ENCODE measurements around the gene UGT3A1.
"Not testable (repeated sequence)": the region's sequence is repeated elsewhere in the genome, so short reads cannot be mapped to it uniquely, and the experiment has no call there.

UGT3A1 gene

DNA sequence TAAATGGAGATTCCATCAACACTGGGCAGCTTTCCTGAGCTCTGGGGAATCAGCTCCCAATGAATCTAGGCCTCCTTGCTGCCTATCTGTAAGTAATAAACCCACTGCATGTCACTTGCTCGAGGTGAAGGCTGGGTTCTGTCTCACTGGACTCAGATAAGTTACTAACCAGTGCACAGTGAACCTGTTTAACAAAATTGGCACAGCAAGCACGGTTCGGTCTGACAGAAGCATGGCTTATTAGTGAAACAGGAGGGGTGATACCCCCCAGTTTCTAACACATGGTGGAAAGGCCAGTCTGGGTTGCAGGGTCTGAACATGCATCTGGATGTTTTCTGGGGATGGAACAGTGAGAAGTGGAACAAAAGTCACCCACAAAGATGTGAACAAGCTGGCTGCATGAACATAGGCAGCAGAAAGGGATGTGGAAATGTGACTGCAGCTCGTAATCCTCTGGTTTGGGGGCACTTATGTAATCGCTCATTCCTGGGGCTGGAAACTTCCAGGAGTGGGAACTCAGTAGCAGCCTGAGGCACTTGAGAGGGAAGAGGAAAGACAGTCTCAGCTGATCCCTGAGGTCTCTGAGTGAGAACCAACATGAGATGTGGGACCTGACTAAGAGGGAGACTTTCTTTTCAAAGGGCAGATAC, 37.8 kb upstream of the UGT3A1 start:
- Histone ChIP-seq H3K4me3 (no peak overlapping the region), H3K27ac (no peak overlapping the region)
- DNase-seq (ENCODE audit: low spot score): no peak
- TF ChIP-seq, protein P1, sequence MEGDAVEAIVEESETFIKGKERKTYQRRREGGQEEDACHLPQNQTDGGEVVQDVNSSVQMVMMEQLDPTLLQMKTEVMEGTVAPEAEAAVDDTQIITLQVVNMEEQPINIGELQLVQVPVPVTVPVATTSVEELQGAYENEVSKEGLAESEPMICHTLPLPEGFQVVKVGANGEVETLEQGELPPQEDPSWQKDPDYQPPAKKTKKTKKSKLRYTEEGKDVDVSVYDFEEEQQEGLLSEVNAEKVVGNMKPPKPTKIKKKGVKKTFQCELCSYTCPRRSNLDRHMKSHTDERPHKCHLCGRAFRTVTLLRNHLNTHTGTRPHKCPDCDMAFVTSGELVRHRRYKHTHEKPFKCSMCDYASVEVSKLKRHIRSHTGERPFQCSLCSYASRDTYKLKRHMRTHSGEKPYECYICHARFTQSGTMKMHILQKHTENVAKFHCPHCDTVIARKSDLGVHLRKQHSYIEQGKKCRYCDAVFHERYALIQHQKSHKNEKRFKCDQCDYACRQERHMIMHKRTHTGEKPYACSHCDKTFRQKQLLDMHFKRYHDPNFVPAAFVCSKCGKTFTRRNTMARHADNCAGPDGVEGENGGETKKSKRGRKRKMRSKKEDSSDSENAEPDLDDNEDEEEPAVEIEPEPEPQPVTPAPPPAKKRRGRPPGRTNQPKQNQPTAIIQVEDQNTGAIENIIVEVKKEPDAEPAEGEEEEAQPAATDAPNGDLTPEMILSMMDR (IDR thresholded peaks at IDR 0.05): no peak

DNA sequence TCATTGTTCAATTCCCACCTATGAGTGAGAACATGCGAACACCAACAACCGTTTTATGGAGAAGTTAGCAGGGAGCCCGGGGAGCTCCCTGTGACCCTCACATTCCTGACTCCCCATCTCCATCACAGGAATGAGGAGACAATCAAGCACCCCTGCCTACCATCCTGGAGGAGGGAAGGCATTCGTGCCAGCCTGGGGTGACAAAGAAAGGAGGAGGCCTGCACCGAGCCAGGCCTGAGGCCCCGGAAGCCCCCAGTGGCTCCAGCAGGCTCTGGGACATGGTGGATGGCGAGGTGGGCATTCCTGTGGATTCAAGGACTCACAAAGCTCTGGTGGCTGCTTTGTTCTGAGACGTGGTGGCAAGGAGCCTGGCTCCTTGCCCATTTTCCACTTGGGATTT, 36.5 kb upstream of the UGT3A1 start:
- DNase-seq (ENCODE audit: low spot score): no peak
- Histone ChIP-seq H3K4me3 (no peak overlapping the region), H3K27ac (no peak overlapping the region)
- TF ChIP-seq, protein P1 (IDR thresholded peaks at IDR 0.05): no peak

DNA sequence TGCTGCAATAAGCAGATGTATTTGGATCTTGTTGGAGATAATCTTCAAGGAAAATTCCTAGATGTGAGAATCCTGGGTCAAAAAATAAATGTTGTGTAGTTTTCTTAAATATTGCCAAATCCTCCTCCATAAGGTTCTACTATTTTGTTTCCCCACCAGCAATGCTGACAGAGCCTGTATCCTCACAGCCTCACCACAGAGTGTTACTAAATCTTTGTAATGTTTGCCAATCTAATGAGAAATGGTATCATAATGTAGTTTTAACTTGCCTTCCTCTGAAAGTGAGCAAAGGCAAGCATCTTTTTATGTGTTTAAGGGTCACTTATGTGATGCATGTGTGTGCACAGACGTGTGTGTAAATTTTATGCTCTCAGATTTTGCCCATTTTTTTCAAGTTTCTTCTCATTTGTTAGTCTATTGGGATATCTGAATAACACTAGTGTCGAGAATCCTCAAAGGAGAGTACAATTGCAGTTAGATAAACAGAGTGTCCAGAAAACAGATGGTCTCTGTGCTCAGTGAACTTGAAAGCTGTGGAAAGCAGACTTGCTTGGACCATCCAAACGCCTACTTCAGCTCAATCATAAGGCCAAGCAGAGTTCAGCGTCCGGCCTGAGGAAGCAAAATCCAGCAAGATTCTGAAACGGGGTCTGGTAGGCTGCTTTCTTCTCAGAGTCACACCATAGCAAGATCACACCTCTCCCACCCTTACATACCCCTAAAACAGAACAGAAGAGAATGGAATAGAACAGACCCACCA, 35.7 kb upstream of the UGT3A1 start:
- Histone ChIP-seq H3K27ac (no peak overlapping the region), H3K4me3 (no peak overlapping the region)
- TF ChIP-seq, protein P1 (IDR thresholded peaks at IDR 0.05): no peak
- no peak for DNase-seq (ENCODE audit: low spot score)

DNA sequence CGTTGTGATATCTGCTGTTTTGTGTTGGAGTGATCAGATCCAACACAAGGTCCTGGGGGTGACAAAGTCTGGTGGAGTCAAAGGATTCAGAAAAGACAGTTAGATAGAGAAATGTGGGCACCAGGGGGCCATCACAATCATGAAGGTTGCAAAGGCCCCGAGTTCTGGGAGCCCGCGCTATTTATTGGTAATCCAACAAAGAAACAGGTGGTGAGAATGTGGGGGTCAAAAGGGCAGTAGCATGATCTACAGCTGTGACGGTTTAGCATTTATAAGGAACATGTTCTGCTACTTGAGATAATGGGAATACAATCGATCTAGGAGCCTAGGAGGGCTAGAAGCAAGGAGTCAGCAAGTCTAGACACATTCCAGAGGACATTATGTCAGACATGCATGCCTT, 31.1 kb upstream of the UGT3A1 start:
- H3K27ac ChIP-seq; H3K4me3 ChIP-seq; DNase-seq (ENCODE audit: low spot score): not testable (repeated sequence)

DNA sequence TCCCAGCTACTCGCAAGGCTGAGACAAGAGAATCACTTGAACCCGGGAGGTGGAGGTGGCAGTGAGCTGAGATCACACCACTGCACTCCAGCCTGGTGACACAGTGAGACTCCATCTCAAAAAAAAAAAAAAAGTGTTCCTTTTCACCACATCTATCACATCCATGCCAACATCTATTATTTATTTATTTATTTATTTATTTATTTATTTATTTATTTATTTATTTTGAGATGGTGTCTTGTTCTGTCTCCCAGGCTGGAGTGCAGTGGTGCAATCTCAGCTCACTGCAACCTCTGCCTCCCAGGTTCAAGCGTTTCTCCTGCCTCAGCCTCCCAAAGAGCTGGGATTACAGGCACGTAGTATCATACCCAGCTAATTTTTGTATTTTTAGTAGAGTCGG, 28.4 kb upstream of the UGT3A1 start:
- H3K27ac ChIP-seq; H3K4me3 ChIP-seq; DNase-seq (ENCODE audit: low spot score): not testable (repeated sequence)

DNA sequence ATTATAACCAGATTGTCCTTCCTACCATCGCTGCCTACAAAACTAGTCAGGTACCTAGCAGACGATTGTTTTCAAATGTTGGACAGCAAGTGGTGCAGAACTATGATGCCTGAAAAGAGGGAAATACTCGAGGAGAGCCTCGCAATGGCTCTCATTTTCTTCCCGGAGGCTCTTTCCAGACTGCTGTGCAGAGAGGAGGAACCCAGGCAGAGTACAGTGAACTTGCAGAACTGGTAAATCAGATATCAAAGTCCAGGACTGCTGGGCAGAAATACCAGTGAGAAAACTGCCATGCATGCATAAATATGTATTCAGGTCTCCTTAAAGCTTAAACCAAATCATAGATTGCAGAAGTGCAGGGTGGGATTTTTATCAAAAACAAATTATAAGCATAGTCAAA, 26.4 kb upstream of the UGT3A1 start:
- H3K4me3 ChIP-seq: no peak overlapping the region
- DNase-seq (ENCODE audit: low spot score): no peak
- TF ChIP-seq, protein P1 (IDR thresholded peaks at IDR 0.05): no peak
- H3K27ac ChIP-seq: no peak overlapping the region

DNA sequence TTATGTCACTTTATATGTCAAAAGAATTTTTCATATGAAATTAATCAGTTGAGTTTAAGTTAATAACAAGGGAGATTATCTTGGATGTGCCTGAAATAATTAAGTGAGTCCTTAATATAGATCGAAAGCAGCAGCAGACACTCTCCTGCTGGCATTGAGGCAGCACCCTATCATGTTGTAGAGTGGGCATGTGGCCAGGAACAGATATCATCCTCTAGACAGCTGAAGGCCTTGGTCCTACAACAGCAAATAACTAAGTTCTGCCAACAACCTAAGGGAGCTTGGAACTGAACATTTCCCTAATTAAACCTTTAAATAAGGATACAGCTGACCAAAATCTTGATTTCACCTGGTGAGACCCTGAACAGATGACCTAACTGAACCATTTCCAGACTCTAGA, 25.8 kb upstream of the UGT3A1 start:
- DNase-seq (ENCODE audit: low spot score): no peak
- no peak overlapping the region for H3K27ac ChIP-seq
- TF ChIP-seq, protein P1 (IDR thresholded peaks at IDR 0.05): no peak
- no peak overlapping the region for H3K4me3 ChIP-seq

DNA sequence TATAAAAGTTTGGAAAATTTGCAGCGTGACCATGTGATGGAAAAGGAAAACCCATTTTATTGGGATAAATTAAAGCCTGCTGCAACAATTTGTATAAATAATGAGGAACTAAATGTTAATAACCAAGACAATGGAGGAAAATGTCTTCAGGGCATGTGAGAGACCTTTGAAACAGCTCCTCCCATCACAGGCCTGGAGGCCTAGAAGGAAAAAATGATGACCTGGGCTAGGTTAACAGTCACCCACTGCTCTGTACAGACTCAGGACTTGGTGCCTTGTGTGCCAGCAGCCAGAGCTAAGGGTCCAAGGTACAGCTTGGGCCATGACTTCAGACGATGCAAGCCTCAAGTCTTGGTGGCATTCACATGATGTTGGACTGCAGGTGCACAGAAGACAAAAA, 22.0 kb upstream of the UGT3A1 start:
- H3K27ac ChIP-seq: no peak overlapping the region
- no peak overlapping the region for H3K4me3 ChIP-seq
- TF ChIP-seq, protein P1 (IDR thresholded peaks at IDR 0.05): no peak
- no peak for DNase-seq (ENCODE audit: low spot score)
